Glomerular endothelial cell (primary cell): Measurements from ENCODE around the gene SMARCA4. TPM values are rescaled to one million over a fixed set of nuclear protein-coding genes. Genes with fewer than 3 reads are reported as not detected.
"Not testable (repeated sequence)": the region's sequence is repeated elsewhere in the genome, so short reads cannot be mapped to it uniquely, and the experiment has no call there.

Experiments used
- DNase-seq: peaks from one replicate; pipeline ENCODE4 v3.0.0-alpha.2; 2011; ENCODE audit warnings: low read depth, low spot score; ENCODE audit errors: extremely low read depth
- total RNA-seq: library from RNA; depleted of rRNA; stranded (reverse); fragments of >200 nt; gene quantifications from 2 replicates; pipeline ENCODE4 v1.2.3, GENCODE V29; 2015

Gene SMARCA4
- total RNA-seq, 1 donor from 2014 or later = 172 TPM

DNA sequence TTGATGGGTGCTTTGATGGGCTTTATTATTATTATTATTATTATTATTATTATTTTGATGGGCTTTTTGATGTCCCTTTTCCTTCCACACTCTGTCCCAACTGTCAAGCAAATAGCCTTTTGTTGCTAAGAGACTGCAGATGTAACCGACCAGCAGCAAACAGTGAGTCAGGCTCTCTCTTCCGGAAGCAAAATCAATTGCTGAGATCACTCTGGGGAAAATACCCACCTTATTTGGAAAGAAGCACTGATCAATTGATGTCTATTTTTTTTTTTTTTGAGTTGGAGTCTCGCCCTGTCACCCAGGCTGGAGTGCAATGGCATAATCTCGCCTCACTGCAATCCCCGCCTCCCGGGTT, 131.3 kb downstream of the SMARCA4 start:
- DNase-seq = peak; percentile 65

- DNase-seq = no peak
These were observed 132.9 kb downstream of the SMARCA4 start for GRCh38 chr19:11093689-11094238.

DNA sequence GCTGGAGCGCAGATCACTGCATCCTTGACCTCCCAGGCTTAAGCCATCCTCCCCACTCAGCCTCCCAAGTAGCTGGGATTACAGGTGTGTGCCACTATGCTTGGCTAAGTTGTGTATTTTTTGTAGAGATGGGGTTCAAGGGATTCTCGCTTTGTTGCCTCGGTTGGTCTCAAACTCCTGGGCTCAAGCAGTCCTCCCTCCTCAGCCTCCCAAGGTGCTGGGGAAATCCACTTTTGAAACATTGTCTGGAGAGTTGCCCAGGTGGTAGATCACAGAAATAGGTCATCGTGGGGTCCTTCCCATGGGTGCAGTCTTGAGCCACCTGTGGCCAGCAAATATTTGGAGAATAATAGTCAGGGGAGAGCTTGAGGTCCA, 133.7 kb downstream of the SMARCA4 start:
- no peak for DNase-seq

DNA sequence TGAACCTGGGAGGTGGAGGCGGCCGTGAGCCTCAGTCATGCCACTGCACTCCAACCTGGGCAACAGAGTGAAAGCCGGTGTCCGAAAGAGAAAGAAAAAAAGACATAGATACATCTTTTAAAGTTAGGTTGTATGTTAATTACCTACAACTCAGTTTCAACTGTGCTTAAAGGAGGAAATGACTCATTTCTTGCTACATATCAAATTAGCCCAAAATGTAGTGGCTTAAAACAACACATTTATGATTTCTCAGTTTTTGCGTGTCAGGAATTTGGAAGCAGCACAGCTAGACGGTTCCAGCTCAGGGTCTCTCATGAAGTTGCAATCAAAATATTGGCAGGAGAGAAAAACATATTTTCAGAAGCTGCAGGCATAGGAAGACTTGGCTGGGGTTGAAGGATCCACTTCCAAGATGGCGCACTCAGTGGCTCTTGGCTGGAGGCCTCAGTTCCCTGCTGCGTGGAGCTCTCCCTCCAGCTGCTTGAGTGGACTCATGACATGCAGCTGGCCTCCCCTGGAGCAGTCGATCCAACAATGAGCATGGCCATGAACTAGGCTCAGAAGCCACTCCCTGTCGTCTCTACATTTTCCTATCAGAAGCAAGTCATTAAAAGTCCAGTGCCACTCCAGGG, 135.5 kb downstream of the SMARCA4 start:
- DNase-seq = no peak

DNA sequence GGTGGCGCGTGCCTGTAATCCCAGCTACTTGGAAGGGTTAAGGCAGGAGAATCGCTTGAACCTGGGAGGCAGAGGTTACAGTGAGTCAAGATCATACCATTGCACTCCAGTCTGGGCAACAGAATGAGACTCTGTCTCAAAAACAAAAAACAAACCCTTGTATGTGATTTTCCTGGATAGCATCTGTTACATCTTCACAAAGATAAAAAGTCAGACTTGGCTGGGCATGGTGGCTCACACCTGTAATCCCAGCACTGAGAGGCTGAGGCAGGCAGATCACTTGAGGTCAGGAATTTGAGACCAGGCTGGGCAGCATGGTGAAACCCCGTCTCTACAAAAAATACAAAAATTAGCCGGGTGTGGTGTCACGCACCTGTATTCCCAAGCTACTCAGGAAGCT, 136.5 kb downstream of the SMARCA4 start:
- DNase-seq = not testable (repeated sequence)

DNA sequence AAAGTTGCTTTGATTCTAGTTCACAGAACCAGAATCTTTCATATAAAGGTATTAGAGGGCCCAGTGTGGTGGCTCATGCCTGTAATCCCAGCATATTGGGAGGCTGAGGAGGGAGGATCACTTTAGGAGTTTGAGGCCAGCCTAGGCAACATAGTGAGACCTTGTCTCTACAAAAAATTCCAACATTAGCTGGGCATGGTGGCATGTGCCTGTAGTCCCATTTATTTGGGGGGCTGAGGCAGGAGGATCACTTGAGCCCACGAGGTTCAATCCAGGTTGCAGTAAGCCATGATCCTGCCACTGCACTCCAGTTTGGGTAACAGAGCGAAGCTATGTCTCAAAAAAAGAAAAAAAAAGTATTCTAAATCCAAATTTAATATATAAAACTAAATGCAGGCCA, 137.5 kb downstream of the SMARCA4 start:
- no peak for DNase-seq

DNA sequence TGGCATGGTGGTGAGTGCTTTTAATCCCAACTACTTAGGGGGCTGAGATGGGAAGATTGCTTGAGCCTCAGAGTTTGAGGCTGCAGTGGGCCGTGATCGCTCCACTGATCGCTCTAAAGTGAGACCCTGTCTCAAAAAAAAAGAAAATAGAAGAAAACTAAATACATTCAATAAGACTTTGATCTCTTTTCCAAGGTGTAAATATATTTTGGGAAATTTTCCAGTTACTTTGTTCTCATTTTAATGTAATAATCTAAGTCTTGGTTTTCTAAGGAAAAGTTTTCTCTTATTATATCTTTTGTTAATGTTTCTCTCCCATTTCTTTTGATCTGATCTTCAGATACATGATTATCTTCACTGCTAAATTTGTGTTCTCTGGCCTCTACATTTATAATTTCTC, 138.0 kb downstream of the SMARCA4 start:
- DNase-seq = no peak

DNA sequence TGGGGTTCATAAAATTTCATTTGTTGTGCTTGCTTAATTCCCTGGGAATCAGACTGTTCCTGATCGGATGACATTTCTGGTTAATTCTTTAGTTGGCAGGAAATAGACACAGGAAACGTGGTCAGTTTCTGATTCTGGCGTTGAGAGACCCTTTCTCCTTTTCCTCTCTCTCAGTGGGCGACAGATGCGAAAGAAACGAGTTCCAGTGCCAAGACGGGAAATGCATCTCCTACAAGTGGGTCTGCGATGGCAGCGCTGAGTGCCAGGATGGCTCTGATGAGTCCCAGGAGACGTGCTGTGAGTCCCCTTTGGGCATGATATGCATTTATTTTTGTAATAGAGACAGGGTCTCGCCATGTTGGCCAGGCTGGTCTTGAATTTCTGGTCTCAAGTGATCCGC, 139.2 kb downstream of the SMARCA4 start:
- no peak for DNase-seq

DNA sequence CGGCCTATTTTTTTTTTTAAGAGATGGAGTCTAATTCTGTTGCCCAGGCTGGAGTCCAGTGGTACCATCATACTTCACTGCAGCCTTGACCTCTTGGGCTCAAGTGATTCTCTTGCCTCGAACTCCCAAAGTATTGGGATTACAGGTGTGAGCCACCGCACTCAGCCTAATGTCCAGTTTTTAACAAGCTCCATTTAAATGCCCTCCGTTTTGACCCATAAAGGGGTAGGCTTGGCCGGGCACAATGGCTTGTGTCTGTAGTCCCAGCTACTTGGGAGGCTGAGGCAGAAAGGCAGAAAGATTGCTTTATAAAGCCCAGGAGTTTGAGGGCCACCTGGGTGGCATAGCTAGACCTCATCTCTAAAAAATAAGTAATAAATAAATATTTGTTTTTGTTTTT, 140.2 kb downstream of the SMARCA4 start:
- no peak for DNase-seq

- no peak for DNase-seq
These were observed 142.1 kb downstream of the SMARCA4 start for GRCh38 chr19:11102944-11103343.

- not testable (repeated sequence) for DNase-seq
These were observed 142.8 kb downstream of the SMARCA4 start for GRCh38 chr19:11103667-11104066.

- DNase-seq = no peak
These were observed 144.3 kb downstream of the SMARCA4 start for GRCh38 chr19:11105014-11105636.

- DNase-seq = no peak
These were observed 145.6 kb downstream of the SMARCA4 start for GRCh38 chr19:11106477-11106876.

DNA sequence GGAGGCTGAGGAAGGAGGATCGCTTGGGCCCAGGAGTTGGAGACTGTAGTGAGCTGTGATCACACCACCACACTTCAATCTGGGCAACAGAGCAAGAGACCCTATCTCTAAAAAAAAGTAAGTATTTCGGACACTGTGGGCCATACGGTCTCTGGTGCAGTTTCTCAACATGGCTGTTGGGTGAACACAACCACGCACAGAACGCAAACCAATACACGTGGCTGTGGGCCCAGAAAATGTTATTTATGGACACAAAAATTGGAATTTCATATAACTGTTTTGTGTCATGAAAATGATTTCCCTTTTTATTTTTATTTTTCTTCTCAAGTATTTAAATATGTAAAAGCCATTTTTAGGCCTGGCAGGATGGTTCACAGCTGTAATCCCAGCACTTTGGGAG, 147.9 kb downstream of the SMARCA4 start:
- no peak for DNase-seq

DNA sequence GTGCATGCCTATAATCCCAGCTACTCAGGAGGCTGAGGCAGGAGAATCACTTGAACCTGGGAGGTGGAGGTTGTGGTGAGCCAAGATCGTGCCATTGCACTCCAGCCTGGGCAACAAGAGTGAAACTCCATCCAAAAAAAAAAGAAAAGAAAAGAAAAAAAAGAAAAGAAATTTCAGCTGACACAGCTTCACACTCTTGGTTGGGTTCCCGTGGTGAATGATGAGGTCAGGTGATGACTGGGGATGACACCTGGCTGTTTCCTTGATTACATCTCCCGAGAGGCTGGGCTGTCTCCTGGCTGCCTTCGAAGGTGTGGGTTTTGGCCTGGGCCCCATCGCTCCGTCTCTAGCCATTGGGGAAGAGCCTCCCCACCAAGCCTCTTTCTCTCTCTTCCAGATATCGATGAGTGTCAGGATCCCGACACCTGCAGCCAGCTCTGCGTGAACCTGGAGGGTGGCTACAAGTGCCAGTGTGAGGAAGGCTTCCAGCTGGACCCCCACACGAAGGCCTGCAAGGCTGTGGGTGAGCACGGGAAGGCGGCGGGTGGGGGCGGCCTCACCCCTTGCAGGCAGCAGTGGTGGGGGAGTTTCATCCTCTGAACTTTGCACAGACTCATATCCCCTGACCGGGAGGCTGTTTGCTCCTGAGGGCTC, 150.4 kb downstream of the SMARCA4 start:
- no peak for DNase-seq

GRCh38 chr19:11111771-11112144, 150.9 kb downstream of the SMARCA4 start:
- DNase-seq = no peak

Other genes with a start within 250 kb of the SMARCA4 start
- 123 and 178 TPM in 2 replicates for gene DNM2, start 243.0 kb upstream of the SMARCA4 start, total RNA-seq
- 50.2 and 50.7 TPM in 2 replicates for gene TMED1, start 124.8 kb upstream of the SMARCA4 start, total RNA-seq
- 0.44 TPM in 1 of 2 replicates, not detected in the other for gene C19orf38, start 112.6 kb upstream of the SMARCA4 start, total RNA-seq
- gene CARM1, start 89.5 kb upstream of the SMARCA4 start, total RNA-seq = 56.7 and 57.7 TPM in 2 replicates
- gene YIPF2, start 32.4 kb upstream of the SMARCA4 start, total RNA-seq = 44.3 and 66.8 TPM in 2 replicates
- 27.7 and 38.3 TPM in 2 replicates for gene TIMM29, start 32.2 kb upstream of the SMARCA4 start, total RNA-seq
- gene LDLR, start 128.4 kb downstream of the SMARCA4 start, total RNA-seq = 105 and 163 TPM in 2 replicates
- 4.7 and 11.9 TPM in 2 replicates for gene SPC24, start 194.8 kb downstream of the SMARCA4 start, total RNA-seq
- gene KANK2, start 236.5 kb downstream of the SMARCA4 start, total RNA-seq = 86.8 and 97.1 TPM in 2 replicates